H1 (cell line): Measurements from ENCODE around the gene USH1C. TPM values are rescaled to one million over a fixed set of nuclear protein-coding genes. Genes with fewer than 3 reads are reported as not detected.

ENCODE experiments used
- RNF2 ChIP-seq: fragments of 200-900, 300-1000 bp; sonication (generic); IDR thresholded peaks from 2 replicates; pipeline ENCODE4 v1.7.1; 2016; ENCODE audit warnings: borderline replicate concordance, low read depth, mild to moderate bottlenecking, antibody characterized with exemption, low read length; ENCODE audit not compliant: poor library complexity, severe bottlenecking; ENCODE audit errors: missing control alignments
- polyA plus RNA-seq, 7 experiments: library from polyadenylated mRNA; depleted of rRNA in 3 of 7; stranded (reverse) in 5 of 7; unstranded in 2 of 7; fragments of >200 nt in 5 of 7; fragments of 200-250 nt in 2 of 7; gene quantifications; 1 replicate in 5 of 7; 2 replicates in 1 of 7; 4 replicates in 1 of 7; pipeline versions ENCODE4 v1.2.1 to v1.2.3, GENCODE V29; 2011 to 2013; ENCODE audit warnings: missing spikeins in 2 of 7, mixed read lengths in 2 of 7
- total RNA-seq: library from RNA; stranded (reverse); fragmentation: NEBNext Ultra II Directional; extraction: Animal tissue kit (Norgen Biotek cat#: 25700); gene quantifications from 2 replicates; pipeline ENCODE4 v1.2.1, GENCODE V29; 2021

USH1C gene
- total and polyA plus RNA-seq, 2 of the 8 experiments (the other 6 are each of a cell fraction or from before 2014, with no cell fraction given): 1.3 to 1.6 TPM

- TF ChIP-seq RNF2: no peak
Observed at GRCh38 chr11:17519061-17519885, 24.9 kb downstream of the USH1C start (continued).
